HG02763 (cell line): ENCODE measurements around the gene ZNF775.

ENCODE experiments used
- ATAC-seq: cut with Tn5 transposase; IDR thresholded peaks from one replicate; pipeline ENCODE4 v1.9.1; 2021; ENCODE audit warnings: mild to moderate bottlenecking, moderate library complexity; ENCODE audit not compliant: unreplicated experiment

The ZNF775 gene

GRCh38 chr7:150345012-150345411 is 34.1 kb upstream of the ZNF775 start:
- no peak for ATAC-seq

DNA sequence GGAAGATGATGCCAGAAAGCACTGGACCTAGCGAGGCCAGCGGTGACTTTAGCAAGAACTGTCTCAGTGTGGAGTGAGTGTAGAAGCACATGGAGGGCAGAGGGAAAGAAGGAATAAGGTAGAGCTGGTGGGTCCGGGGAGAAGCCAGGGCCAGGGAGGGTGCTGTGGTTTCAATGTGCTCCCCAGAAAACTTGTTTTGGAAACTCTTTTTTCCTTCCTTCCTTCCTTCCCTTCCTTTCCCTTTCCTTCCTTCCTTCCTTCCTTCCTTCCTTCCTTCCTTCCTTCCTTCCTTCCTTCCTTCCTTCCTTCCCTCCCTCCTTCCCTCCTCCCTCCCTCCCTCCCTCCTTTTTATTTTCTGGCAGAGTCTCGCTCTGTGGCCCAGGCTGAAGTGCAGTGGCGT is 32.2 kb upstream of the ZNF775 start:
- no peak for ATAC-seq

GRCh38 chr7:150351587-150352194 is 27.4 kb upstream of the ZNF775 start:
- ATAC-seq, result no peak

- ATAC-seq, result no peak
These were observed 23.5 kb upstream of the ZNF775 start for GRCh38 chr7:150355666-150356059.

- ATAC-seq, result no peak
These were observed 22.7 kb upstream of the ZNF775 start for GRCh38 chr7:150356265-150356897.

DNA sequence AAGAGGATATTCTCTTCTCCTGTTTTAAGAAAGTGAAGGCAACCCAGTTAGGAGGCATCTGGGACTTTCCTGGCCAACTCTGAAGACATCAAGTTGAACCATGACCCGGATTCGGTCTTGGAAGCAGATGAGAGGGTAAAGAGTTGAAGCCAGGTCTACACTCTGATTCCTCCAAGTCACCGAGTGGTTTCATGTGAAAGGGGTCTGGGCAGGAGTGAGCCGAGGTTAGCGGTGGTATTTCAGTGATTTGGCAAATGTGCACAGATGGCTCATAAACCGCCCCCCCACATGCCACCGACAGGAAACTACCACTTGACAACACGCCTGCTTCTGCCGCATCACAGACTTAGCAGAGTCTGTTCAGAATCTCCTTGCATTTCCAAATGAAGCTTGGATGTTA is 21.9 kb upstream of the ZNF775 start:
- ATAC-seq, result peak; percentile 58

DNA sequence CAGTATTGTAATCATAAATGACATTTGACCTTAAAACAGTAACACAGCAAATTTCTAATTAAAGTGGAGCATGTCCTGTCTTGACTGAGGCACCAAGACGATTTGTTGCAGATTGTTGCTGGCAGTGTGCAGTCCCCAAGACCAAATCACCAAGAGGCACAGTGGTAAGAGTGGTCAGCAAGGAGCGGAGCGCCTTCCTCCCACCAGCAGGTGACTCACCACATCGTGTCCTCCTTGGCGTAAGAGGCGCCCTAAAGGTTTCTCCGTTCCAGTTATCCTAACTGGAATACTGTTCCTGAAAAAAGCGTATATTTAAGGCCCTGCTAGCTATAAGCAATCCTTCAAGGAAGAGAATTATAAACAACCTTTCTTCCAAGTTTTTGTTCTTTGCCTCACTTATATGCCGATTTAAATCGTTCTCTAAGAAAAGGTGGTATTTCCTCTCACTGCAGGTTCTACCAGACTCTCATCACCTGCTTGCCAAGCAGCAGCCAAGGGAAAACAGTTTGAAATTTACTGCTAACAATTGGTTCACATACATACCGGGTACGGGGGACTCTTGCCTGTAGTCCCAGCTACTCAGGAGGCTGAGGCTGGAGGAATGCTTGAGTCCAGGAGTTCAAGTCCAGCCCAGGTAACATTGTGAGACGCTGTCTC is 21.2 kb upstream of the ZNF775 start:
- ATAC-seq, result no peak

DNA sequence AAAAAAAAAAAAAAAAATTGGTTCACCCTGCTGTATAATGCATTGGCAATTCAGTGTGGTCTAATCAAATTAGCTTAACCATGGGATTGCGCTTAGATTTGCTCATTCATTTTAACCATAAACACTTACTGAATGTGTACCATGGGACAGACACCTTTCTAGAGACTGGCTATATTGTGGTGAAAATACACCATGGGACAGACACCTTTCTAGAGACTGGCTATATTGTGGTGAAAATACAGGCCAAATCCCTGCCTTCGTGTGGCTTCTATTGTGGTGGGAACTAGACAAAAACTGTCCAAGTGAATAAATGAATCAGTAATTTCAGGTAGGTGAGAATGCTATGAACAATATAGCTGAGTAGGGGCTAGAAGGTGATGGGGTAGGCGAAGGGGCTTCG is 20.7 kb upstream of the ZNF775 start:
- ATAC-seq, result no peak

DNA sequence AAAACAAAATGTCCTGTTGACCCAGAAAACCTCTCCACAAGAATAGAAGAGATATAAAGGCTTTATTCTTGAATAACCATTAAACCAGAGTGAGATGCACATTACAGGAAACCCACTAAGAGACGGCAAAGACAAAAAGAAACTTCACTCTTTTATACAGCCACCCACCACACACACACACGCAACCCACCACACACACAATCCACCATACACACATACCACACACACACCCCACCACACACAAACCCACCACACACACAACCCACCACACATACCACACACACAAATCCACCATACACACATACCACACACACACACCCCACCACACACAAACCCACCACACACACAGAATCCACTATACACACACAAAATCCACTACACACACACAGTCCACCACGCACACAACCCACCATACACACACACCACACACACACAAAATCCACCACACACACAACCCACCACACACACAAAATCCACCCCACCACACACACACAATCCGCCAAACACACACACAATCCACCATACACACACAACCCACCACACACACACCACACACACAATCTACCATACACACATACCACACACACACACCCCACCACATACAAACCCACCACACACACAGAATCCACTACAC is 20.0 kb upstream of the ZNF775 start:
- no peak for ATAC-seq

- no peak for ATAC-seq
These were observed 19.3 kb upstream of the ZNF775 start for GRCh38 chr7:150359622-150360362.

GRCh38 chr7:150360363-150361058 is 18.6 kb upstream of the ZNF775 start:
- ATAC-seq, result no peak

GRCh38 chr7:150361402-150361801 is 17.7 kb upstream of the ZNF775 start:
- ATAC-seq, result no peak

DNA sequence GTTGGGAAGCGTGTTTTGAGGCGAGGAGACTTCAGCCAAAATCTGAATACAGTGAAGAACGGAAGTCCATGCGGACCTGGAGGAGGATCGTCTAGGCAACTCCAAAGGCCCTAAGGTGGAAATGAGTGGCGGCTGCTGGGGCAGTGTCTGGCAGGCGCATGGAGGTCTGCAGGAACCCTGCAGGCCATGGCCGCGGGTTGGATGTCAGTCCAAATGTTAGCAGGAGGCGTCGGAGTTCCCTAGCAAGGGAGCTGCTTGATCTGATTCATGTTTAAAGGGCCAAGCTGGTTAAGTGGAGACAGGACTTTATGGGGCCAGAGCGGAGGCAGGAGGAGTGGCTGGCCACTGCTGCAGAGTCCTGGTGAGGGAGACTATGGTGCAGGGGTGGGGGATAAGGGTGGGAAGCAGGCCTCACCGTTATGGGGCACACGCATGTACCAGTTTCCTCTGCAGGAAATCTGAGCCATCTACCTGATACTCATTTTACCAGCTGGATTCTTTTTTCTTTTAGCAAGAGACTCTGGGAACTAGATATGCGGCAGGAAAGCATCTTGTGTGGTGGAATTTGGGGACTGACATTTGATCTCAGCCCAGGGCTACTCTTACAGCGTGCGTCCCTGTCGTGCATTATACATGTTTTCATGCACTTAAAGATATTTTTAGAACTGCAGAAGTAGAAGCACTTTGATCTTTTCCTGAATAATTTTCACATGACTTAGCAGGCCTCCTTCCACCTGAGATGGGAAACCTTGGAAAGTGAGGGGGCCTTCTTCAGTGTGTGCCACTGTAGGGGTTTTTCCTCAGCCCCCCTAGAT is 17.1 kb upstream of the ZNF775 start:
- ATAC-seq, result no peak

GRCh38 chr7:150363370-150363769 is 15.8 kb upstream of the ZNF775 start:
- ATAC-seq, result no peak

GRCh38 chr7:150363872-150364271 is 15.3 kb upstream of the ZNF775 start:
- no peak for ATAC-seq

DNA sequence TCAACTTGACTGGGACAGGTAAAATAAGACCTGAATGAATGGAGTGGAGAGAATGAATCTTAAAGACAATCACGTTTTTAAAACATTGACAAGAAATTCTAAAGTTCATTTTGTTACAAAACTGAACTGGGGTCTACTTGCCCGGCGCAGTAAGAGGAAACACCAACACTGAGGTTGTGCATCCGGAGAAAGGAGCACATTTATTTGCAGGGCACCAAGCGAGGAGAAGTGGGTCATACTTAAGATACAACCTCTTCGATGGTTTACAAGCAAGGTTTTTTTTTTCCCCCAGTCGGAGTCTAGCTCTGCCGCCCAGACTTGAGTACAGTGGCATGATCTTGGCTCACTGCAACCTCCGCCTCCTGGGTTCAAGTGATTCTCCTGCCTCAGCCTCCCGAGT is 13.9 kb upstream of the ZNF775 start:
- no peak for ATAC-seq

GRCh38 chr7:150365673-150366398 is 13.3 kb upstream of the ZNF775 start:
- ATAC-seq, result no peak

DNA sequence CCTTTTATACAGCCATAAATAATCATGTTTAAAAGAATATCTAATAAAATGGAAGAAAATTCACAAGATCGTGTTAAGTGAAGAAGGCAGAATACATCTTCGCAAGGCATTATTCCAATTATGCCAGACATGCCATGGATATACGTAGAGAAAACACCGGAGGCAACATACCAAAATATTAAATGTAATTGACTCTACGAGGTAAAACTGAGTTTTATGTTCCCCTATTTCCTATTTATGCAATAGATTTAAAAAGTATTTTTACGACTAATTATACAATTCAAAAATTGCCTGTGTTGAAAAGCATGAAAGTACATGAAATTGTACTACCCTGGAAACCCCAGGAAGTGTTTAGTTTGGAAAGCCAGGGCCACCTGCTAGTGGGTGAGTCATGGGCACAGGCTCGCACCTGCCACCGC is 11.4 kb upstream of the ZNF775 start:
- no peak for ATAC-seq
